ENCODE data around the gene GALNS. TPM values are rescaled to one million over a fixed set of nuclear protein-coding genes. Genes with fewer than 3 reads are reported as not detected.

The GALNS gene
- total and polyA plus RNA-seq, 2 of the 13 experiments (the other 11 are each of a cell fraction or from before 2014, with no cell fraction given) = 9.2 to 9.8 TPM

- TF ChIP-seq KAT8 (CRISPR knock-in tag; IDR thresholded peaks at IDR 0.05) (peak; percentile 87; the same call in 1 of the 2 replicates), ZNF556 (CRISPR knock-in tag; IDR thresholded peaks at IDR 0.05; ENCODE audit: borderline replicate concordance) (peak; percentile 96), ZNF644 (CRISPR knock-in tag; IDR thresholded peaks at IDR 0.05; ENCODE audit: low read depth) (no peak), STAT6 (CRISPR knock-in tag; IDR thresholded peaks at IDR 0.05; ENCODE audit: borderline replicate concordance) (peak; percentile 83), CAMTA2 (CRISPR knock-in tag; IDR thresholded peaks at IDR 0.05; ENCODE audit: borderline replicate concordance) (peak; percentile 87), ZNF781 (CRISPR knock-in tag; IDR thresholded peaks at IDR 0.05; ENCODE audit: borderline replicate concordance, not compliant biosample characterization) (peak; percentile 78), ATRX (CRISPR knock-in tag; IDR thresholded peaks at IDR 0.05; ENCODE audit: borderline replicate concordance) (no peak), IKZF1 (IDR thresholded peaks at IDR 0.05) (no peak), ZMYM2 (CRISPR knock-in tag; IDR thresholded peaks at IDR 0.05) (no peak), ZNF589 (CRISPR knock-in tag; conservative IDR thresholded peaks at IDR 0.05) (peak; percentile 50), SNAPC2 (CRISPR knock-in tag; IDR thresholded peaks at IDR 0.05) (peak; percentile 55; the same call in 1 of the 2 replicates), SRSF9 (IDR thresholded peaks at IDR 0.05; ENCODE audit: borderline replicate concordance, insufficient read depth, low read depth, low read length, poor library complexity, severe bottlenecking) (no peak), NFE2L2 (IDR thresholded peaks at IDR 0.05; ENCODE audit: low read length) (no peak), ADNP (CRISPR knock-in tag; IDR thresholded peaks at IDR 0.05) (no peak), TBL1XR1 (IDR thresholded peaks at IDR 0.05; ENCODE audit: borderline replicate concordance, low read length, partially characterized antibody) (no peak), PRPF4 (IDR thresholded peaks at IDR 0.05; ENCODE audit: low read depth, low read length, poor library complexity, severe bottlenecking) (no peak), CBFB (CRISPR knock-in tag; IDR thresholded peaks at IDR 0.05) (no peak), ZFP36L1 (CRISPR knock-in tag; IDR thresholded peaks at IDR 0.05) (peak; percentile 79), ZNF501 (CRISPR knock-in tag; IDR thresholded peaks at IDR 0.05) (peak; percentile 97)
- TF ChIP-seq, protein P1, sequence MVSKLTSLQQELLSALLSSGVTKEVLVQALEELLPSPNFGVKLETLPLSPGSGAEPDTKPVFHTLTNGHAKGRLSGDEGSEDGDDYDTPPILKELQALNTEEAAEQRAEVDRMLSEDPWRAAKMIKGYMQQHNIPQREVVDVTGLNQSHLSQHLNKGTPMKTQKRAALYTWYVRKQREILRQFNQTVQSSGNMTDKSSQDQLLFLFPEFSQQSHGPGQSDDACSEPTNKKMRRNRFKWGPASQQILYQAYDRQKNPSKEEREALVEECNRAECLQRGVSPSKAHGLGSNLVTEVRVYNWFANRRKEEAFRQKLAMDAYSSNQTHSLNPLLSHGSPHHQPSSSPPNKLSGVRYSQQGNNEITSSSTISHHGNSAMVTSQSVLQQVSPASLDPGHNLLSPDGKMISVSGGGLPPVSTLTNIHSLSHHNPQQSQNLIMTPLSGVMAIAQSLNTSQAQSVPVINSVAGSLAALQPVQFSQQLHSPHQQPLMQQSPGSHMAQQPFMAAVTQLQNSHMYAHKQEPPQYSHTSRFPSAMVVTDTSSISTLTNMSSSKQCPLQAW (CRISPR knock-in tag; IDR thresholded peaks at IDR 0.05) = peak; percentile 53; the same call in 1 of the 2 replicates
Observed at GRCh38 chr16:88811769-88812512, 44.8 kb downstream of the GALNS start, which contains the start of gene APRT (continued).
